AG04449 (cell line): ENCODE results near the gene BRD3OS.

Experiments
- CTCF ChIA-PET: fragments of 350-600 bp; formaldehyde crosslinking; extraction: SDS; loops from one replicate; lab custom pipeline; 2021; ENCODE audit warnings: antibody characterized with exemption; lab: Yijun Ruan, JAX
- POLR2A ChIA-PET: fragments of 400-600, 350-600 bp; formaldehyde crosslinking; extraction: SDS; loops from one replicate; lab custom pipeline; 2020; ENCODE audit warnings: antibody characterized with exemption, inconsistent platforms; lab: Yijun Ruan, JAX
- DNase-seq: peaks from one replicate; pipeline ENCODE4 v3.0.0-alpha.2; 2010; ENCODE audit warnings: low read depth, low spot score
- H3K4me3 ChIP-seq: 2 replicates; pipeline ENCODE4 v1.5.1; 2011; ENCODE audit warnings: low read depth, mild to moderate bottlenecking, control low read depth, low read length
- CTCF ChIP-seq: IDR thresholded peaks from one replicate; pipeline ENCODE4 v1.5.1; 2011; ENCODE audit warnings: mild to moderate bottlenecking, moderate library complexity, low read length, control low read depth, inconsistent platforms; ENCODE audit not compliant: insufficient read depth; ENCODE audit errors: missing control alignments

The BRD3OS gene

GRCh38 chr9:134057751-134058701, 32.7 kb downstream of the BRD3OS start:
- ChIA-PET POLR2A (no interaction called here), CTCF (no interaction called here)
- no peak for DNase-seq
- H3K4me3 ChIP-seq: no peak overlapping the region
- TF ChIP-seq CTCF: no peak

DNA sequence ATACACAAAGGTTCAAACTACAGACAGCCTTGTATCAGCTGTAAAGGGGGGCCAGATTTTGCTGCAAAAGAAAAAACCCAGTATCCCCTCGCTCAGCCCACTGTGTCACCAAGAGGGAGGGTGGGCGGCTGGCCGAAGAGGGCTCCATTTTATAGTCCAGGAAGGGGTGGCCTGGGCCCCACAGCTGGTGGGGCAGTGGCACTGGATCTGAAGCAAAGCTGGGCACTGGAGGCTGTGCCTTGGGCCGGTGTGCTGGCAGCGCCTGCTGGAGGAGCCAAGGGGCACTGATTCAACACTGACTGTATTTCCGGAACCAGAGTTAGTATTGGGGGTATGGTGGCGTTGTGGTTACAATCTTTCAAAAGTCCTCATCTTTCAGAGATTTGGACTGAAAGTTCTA, 33.4 kb downstream of the BRD3OS start:
- no peak overlapping the region for H3K4me3 ChIP-seq
- ChIA-PET POLR2A (no interaction called here), CTCF (no interaction called here)
- no peak for DNase-seq
- no peak for TF ChIP-seq CTCF

GRCh38 chr9:134059188-134059641, 33.9 kb downstream of the BRD3OS start:
- no peak overlapping the region for H3K4me3 ChIP-seq
- CTCF ChIA-PET: interaction anchor here (1.1 kb wide), 1 partner anchor 65 kb away, joined by 3 read pairs; no protein-coding TSS in a partner anchor
- POLR2A ChIA-PET: no interaction called here
- DNase-seq: no peak
- no peak for TF ChIP-seq CTCF

- ChIA-PET CTCF (interaction anchor here (1.1 kb wide), 1 partner anchor 66 kb away, joined by 3 read pairs; no protein-coding TSS in a partner anchor), POLR2A (no interaction called here)
- TF ChIP-seq CTCF: no peak
- H3K4me3 ChIP-seq: no peak overlapping the region
- no peak for DNase-seq
Measured at GRCh38 chr9:134059661-134060395, 34.5 kb downstream of the BRD3OS start.

DNA sequence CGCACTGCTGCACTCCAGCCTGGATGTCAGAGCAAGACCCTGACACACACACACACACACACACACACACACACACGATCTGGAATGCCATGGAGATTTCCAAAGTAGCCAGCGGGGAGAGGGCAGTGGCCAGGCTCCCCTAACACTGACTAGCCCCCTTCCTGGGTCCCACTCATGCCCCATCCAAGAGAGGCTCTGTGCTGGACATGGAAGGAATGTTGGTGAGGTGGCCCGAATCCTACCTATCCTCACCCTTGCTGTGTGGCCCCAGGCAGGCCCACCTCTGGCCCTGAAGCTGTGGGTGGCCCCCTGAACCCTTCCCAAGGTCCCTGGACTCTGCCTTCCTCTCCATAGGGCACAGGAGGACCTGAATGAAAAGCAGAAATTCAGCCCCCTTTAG, 35.3 kb downstream of the BRD3OS start:
- no peak for DNase-seq
- H3K4me3 ChIP-seq: no peak overlapping the region
- ChIA-PET POLR2A (no interaction called here), CTCF (interaction anchor here (1.1 kb wide), 1 partner anchor 67 kb away, joined by 3 read pairs; no protein-coding TSS in a partner anchor)
- no peak for TF ChIP-seq CTCF

DNA sequence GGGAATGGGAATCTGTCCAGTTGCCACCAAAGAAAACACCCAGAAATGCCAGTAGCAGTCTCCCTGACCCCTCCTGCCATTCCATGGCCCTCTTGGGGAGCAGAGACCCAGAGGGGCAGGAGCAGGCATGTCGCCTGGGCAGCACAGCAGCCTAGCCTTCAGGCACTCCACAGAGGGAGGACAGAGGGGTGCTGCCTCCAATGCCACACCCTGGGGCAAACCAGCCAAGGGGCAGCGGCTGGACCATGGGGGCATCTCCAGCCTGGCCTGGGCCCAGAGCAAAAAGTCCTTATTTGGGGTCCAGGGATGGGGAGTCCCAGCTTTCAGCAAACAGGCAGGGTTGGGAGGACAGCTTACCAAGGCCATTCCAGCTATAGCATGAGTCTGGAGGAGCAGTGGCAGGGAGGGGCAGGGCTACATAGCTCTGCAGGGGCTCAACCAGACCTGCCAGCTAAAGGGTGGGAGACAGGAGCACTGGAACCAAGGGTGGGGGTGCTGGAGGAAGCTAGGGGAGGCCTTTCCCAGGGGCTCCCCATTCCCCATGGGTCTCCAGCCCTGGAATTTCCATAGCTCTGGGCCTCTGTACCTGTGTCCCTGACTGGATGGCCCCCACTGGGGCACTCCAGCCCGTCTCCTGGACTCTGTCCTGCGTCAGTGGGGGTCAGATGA, 35.9 kb downstream of the BRD3OS start:
- ChIA-PET POLR2A (no interaction called here), CTCF (interaction anchor here (1.3 kb wide), 1 partner anchor 9 kb away, joined by 3 read pairs; no protein-coding TSS in a partner anchor)
- DNase-seq: no peak
- H3K4me3 ChIP-seq: no peak overlapping the region
- no peak for TF ChIP-seq CTCF
